Measurements from ENCODE around the gene C1QTNF5. TPM values are rescaled to one million over a fixed set of nuclear protein-coding genes. Genes with fewer than 3 reads are reported as not detected.

The C1QTNF5 gene
- total and polyA plus RNA-seq, 2 of the 8 experiments (the other 6 are each of a cell fraction or from before 2014, with no cell fraction given), result 2.2 to 2.7 TPM

GRCh38 chr11:119342362-119343130 lies 1.9 kb upstream of the C1QTNF5 start (continued):
- no peak for TF ChIP-seq NANOG (IDR thresholded peaks at IDR 0.05; ENCODE audit: insufficient read depth, low read depth, low read length, poor library complexity, severe bottlenecking)

Measured in H1 (cell line).